Keratinocyte (primary cell): ENCODE measurements around the gene USP35.

ENCODE experiments used
- EZH2 ChIP-seq: IDR thresholded peaks from one replicate; pipeline ENCODE4 v1.6.1; 2012; ENCODE audit warnings: inconsistent platforms, mild to moderate bottlenecking, low read length, moderate library complexity
- TF ChIP-seq, protein P1 (sequence below), 3 experiments: IDR thresholded peaks in 1 of 3; conservative IDR thresholded peaks in 1 of 3; optimal IDR thresholded peaks in 1 of 3; 2 replicates in 2 of 3; 3 replicates in 1 of 3; pipeline versions ENCODE3 to v1.5.1; 2011; ENCODE audit warnings: low read length in 3 of 3, mild to moderate bottlenecking in 3 of 3, moderate library complexity in 2 of 3, control low read depth in 1 of 3, inconsistent platforms in 1 of 3; ENCODE audit not compliant: insufficient read depth in 2 of 3; ENCODE audit errors: extremely low read depth in 1 of 3

DNA sequence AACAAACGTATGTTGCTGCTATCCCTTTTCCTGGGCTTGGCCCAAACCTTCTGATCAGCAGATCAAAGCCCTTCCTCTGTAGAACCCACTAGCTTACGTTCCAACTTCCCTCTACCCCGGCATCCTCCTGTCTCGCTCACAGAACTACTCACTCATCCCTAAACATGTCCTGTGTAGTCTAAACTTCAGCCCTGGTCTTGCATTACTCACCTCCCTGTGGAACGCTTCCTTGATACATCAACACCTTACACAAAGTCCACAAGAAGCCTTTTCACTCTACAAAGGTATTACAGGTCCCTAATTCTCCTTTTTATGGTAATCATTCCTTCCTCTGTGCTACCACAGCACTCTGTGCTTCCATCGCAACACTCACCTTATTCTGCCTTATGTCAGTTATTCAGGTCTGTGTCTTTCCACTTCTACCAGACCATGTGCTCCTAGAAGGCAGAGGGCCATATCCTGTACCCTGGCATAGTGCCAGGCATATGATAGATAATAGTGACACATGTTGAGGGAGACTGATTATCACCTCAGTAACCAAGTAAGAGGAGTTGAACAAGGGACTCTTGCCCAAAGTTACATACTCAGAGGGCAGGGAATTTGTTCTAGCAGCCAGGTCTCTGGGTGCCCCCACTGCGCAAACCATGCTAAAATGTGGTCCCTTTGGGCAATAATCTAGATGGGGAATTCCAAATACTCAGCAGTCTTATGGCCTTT lies 41.6 kb downstream of the USP35 start:
- TF ChIP-seq EZH2 = no peak
- TF ChIP-seq, protein P1, sequence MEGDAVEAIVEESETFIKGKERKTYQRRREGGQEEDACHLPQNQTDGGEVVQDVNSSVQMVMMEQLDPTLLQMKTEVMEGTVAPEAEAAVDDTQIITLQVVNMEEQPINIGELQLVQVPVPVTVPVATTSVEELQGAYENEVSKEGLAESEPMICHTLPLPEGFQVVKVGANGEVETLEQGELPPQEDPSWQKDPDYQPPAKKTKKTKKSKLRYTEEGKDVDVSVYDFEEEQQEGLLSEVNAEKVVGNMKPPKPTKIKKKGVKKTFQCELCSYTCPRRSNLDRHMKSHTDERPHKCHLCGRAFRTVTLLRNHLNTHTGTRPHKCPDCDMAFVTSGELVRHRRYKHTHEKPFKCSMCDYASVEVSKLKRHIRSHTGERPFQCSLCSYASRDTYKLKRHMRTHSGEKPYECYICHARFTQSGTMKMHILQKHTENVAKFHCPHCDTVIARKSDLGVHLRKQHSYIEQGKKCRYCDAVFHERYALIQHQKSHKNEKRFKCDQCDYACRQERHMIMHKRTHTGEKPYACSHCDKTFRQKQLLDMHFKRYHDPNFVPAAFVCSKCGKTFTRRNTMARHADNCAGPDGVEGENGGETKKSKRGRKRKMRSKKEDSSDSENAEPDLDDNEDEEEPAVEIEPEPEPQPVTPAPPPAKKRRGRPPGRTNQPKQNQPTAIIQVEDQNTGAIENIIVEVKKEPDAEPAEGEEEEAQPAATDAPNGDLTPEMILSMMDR (optimal IDR thresholded peaks at IDR 0.05 in 1 of 3, IDR thresholded peaks at IDR 0.05 in 1 of 3, conservative IDR thresholded peaks at IDR 0.05 in 1 of 3; ENCODE audit: extremely low read depth in 1 of 3, insufficient read depth in 2 of 3, low read length in 3 of 3) = no peak
